T-helper 1 cell treated with Interleukin-12 subunit alpha and Interleukin-12 subunit beta and Interleukin-4 antibody, amounts not matched to agents 30 ng/mL and 1 ng/mL, for 36 hours (primary cell): ENCODE data around the gene SHISAL2A. TPM values are rescaled to one million over a fixed set of nuclear protein-coding genes. Genes with fewer than 3 reads are reported as not detected.
"Not testable (repeated sequence)": the region's sequence is repeated elsewhere in the genome, so short reads cannot be mapped to it uniquely, and the experiment has no call there.

ENCODE experiments used
- intact Hi-C: fragments of 100-400 bp; cut with micrococcal nuclease; formaldehyde crosslinking; loops from one replicate; pipeline ENCODE4 v1.15.1; 2024
- total RNA-seq: library from RNA; stranded (reverse); gene quantifications from 2 replicates; pipeline ENCODE4 v1.2.3, GENCODE V29; 2022

The SHISAL2A gene
- total RNA-seq, 1 donor from 2014 or later, result 8.2 TPM

DNA sequence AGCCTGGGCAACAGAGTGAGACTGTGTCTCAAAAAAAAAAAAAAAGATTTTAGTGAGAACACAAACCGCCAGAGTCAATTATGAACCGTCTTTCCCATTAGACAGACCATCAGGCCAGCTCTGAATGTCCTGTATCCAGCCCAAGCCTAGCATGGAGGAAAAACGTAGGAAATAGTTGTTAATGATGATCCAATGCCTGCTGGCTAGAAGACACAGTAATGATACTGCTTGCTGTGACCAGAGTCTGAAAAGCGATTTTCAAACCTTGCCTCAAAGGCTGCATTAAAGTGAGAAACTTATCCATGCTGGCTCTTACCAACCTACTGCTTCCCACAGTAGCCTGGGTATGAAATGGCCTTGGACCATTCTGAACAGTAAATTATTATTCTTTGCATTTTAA is 48.2 kb downstream of the SHISAL2A start:
- intact Hi-C loops, result no loop called here

DNA sequence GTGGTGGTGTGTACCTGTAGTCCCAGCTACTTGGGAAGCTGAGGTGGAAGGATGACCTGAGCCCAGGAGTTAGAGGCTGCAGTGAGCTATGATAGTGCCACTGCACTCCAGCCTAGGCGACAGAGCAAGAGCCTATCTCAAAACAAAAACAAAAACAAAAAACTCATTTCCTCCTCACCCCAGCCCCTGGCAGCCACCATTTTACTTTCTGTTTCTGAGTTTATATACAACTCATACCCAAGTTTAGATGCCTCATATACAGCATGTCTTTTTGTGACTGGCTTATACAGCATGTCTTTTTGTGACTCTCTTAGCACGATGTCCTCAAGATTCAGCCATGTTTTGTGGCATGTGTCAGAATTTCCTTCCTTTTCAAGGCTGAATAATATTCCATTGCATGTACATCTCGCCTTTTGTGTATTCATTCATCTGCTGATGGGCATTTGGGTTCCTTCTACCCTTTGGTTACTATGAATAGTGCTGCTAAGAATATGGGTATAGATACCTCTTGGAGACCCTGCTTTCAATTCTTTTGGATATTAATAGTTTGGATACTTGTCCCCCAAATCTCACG is 50.5 kb downstream of the SHISAL2A start:
- intact Hi-C loops, result no loop called here

DNA sequence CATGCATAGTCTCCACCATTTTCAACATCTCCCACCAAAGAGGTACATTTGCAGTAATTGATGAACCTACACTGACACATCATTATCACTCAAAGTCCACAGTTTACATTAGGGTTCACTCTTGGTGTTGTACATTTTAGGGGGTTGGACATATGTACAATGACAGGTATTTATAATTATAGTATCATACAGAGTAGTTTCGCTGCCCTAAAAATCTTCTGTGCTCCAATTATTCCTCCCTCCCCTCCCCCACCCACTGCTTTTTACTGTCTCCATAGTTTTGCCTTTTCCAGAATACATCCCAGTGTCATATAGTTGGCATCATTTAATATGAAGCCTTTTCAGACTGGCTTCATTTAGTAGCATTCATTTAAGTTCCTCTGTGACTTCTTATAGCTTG is 51.6 kb downstream of the SHISAL2A start:
- intact Hi-C loops, result no loop called here

DNA sequence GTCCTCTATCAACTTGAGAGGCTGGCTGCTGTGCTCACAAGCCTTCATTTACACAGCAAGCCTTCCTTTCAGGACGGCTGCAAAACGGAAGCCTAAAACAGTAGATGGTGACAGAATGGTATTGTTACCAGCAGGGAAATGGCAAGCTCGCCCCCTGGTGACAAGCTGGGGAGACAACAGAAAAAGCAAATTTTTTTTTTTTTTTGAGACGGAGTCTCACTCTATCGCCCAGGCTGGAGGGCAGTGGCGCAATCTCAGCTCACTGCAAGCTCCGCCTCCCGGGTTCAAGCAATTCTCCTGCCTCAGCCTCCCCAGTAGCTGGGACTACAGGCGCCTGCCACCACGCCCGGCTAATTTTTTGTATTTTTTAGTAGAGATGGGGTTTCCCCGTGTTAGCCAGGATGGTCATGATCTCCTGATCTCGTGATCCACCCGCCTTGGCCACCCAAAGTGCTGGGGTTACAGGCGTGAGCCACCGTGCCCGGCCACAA is 53.3 kb downstream of the SHISAL2A start:
- intact Hi-C loops, result loop anchor here (1.0 to 2.0 kb wide), 13 partner anchors 40 to 790 kb away; partner anchors contain the start of genes BTF3L4, CC2D1B, ORC1 and PRPF38A

DNA sequence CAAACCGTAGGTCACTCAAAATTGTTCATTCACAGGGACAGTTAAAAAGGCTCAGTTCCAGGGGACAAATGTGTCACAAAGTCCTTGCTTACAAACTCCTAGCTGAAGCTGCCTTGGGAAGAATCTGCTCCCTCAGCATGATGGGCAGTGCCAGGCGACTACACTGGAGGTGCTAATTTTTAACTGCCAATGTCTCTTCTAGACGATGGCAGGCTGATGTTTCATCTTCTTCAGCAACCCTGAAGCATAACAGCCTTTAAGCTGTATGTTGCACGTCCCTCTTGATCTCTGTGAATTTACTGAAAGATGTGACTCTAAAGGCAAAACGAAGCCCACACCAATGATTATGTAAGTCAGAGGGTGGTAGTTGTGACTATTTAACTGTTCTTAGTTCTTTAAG is 53.9 kb downstream of the SHISAL2A start:
- intact Hi-C loops, result loop anchor here (1.0 to 2.0 kb wide), 13 partner anchors 39 to 791 kb away; partner anchors contain the start of genes BTF3L4, CC2D1B, ORC1 and PRPF38A

DNA sequence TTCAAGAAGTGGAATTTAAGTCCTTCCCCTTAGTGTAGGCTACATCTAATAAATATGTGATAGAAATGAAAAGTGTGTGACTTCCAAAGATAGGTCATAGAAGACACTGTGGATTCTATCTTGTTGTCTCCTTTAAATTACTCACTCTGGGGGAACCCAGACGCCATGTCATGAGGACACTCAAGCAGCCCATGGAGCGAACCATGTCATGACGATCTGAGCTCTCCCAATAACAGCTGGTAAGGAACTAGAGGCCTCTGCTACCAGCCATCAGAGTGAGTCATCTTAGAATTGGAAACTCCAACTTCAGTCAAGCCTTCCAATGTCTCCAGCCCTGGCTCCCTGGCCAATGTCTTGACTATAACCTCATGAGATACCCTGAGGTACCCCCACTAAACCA is 58.9 kb downstream of the SHISAL2A start:
- intact Hi-C loops, result no loop called here

DNA sequence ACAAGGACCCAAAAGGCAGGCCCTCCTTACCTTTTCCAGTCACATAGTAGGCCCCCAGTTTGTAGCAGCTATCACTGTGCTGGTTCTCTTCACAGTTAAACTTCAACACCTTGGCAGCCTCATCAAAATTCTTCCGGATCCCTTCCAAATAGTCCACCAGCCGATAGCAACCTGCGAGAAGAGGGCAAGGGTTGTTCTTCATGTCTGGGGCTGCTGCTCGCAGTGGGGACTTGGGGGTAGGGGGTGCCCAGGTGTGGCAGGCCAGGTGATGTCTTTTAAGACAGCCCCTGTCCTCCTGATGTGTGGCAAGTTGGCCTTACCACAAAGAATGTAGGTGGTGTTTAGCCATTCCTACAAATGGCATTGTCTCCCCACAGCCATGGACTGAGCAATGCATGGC is 59.7 kb downstream of the SHISAL2A start:
- intact Hi-C loops, result no loop called here

DNA sequence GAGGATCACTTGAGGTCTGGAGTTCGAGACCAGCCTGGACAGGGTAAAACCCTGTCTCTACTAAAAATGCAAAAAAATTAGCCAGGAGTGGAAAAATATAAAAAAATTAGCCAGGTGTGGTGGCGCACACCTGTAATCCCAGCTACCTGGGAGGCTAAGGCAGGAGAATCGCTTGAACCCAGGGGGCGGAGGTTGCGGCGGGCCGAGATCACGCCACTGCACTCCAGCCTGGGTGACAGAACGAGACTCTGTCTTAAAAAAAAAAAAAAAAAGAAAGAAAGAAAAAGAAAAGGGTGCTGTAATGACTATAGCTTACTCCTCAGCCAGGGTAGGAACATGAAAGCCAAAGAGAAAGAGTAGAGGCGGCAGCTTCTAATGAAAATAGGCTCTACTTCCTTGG is 60.4 kb downstream of the SHISAL2A start:
- intact Hi-C loops, result not testable (repeated sequence)

DNA sequence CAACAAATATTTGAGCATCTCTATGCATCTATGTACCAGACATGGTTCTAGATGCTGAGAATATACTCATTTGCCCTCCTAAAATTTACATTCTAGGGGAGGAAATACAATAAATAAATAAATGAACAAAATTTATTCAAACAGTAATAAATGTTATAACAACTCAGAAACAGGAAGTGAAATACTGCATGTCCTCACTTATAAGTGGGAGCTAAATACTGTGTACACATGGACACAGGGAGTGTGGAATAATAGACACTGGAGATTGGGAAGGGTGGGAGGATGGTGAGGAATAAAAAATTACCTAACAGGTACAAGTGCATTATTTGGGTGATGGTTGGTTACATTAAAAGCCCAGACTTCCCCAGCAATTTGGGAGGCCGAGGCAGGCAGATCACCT is 60.9 kb downstream of the SHISAL2A start:
- intact Hi-C loops, result no loop called here

DNA sequence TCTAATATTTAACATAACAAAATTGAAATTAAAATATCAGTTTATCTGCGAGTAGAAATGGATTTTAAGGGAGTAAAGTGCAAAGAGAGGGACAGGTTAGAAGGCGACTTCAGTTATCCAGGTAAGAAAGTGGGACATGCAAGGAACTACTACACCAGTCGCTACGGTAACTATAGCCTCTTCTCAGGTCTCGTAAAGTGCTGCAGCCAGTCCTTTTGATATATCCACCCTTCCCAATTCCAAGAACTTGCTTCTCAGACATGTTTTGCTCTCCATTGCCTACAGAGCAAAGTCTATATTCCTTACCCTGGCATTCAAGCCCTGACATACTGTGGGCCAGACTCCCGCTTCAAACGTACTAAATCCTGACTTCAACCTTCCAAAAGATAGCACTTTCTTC is 62.7 kb downstream of the SHISAL2A start:
- intact Hi-C loops, result no loop called here

DNA sequence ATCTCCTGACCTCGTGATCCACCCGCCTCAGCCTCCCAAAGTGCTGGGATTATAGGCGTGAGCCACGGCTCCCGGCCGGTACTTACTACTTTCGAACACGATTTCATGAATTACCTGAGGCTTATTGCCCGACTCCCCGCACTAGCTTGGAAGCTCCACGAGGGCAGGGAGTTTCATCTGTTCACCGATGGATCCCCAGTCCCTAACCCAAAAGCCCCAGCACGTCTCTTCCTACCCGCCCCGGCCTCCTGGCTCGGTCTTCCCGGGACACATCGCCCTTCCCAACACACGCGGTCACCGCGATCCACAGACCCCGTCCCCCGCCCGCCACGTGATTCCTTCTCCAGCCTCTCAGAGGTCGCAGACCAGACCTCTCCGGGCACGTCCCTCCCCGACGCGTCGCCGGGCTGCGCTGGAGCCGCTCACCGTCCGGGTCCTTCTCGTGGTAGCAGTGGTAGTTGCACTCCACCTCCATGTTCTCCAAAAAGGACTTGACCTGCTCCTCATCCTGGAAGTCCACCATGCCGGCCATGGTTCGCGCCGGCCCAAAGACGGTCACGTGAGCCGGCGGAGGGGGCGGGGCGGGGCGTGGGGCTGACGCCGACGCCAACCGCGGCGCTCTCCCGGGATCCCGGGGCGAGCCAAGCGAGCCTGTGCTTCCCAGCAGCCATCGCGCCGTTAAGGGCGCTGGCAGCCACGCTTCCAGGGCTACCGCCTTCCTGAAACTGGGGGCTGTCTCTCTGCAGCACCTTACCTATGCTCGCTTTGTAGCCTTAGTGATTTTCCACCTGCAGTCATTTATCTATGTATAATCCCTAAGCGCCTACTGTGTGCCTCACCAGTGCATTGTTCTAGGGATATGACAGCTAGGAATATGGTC is 65.1 kb downstream of the SHISAL2A start, which contains the start of gene COA7:
COA7 (minus strand) TSS at position 553 of the 880 bp plus-strand sequence; CDS start at position 532, 21 bp downstream.
- intact Hi-C loops, result loop anchor here (1.0 kb wide), 3 partner anchors 28 to 332 kb away; partner anchors contain the start of genes CC2D1B, ZYG11A and ZYG11B

DNA sequence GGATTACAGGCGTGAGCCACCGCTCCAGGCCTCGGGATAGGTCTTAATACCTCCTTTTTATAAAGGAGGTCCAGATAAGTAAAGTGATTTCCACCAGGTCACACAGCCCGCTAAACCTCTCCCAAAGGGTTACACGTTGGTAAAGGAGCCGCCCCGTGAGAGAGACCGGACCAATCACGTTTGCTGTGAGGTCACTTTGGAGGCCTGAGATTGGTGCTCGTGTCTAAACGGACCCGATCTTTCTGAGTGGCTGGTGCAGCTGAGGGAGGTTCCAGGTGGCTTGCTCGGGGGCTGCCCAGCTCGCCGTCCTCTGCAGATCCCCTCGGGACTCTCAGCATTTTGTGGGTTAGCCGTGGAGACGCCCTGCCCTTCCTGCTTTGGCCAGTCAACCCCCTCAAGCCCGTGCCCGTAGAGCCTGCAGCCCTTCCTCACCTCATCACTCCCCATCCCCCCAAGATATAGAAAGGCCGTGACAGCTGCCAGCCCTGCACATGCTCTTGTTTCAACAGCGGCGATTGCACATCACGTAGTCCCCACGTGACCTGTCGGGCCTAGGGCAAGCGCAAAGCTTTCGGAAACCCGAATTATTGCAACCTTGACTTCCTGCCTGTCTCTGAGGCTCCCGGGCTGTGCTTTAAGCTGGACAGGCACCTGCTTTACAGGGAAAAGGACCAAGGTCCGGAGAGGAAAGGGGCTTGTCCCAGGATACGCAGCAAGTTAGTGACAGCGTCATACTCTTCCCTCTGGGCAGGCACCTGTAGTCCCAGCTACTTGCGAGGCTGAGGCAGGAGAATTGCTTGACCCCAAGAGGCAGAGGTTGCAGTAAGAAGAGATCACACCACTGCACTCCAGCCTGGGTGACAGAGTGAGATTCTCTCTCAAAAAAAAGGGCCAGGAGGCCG is 70.2 kb downstream of the SHISAL2A start:
- intact Hi-C loops, result loop anchor here (1.0 to 5.0 kb wide), 12 partner anchors 23 to 826 kb away; partner anchors contain the start of genes BTF3L4, CC2D1B, ECHDC2 and KTI12

DNA sequence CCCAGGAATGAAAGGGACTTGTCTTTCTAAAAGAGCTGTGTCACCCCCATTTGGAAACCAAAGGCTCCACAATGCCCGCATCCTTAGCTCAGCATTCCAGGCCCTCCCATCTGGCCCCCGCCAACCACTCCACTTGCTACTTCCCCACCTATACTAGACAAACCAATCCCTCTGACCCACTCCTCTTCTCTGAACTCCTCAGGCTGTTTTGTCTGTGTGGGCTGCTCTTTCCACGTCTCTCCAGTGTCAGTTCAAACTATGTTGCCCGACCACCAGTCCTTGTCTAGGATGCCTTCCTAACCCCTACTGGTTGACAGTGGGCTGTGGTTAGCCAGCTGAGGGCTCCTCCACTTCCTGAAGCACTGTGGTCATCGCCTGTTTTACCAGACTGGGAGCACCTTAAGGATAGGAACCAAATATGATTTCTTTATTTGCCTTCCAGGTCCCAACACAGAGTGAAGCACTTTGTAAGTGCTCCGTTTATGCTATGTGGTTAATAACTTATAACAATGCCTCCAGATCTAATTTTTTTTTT is 73.2 kb downstream of the SHISAL2A start:
- intact Hi-C loops, result no loop called here

Other genes starting within 250 kb of the SHISAL2A start
- gene ORC1, start 228.7 kb upstream of the SHISAL2A start, total RNA-seq, result 23.0 and 24.0 TPM in 2 replicates
- gene PRPF38A, start 228.6 kb upstream of the SHISAL2A start, total RNA-seq, result 91.7 and 94.6 TPM in 2 replicates
- gene TUT4, start 80.1 kb upstream of the SHISAL2A start, total RNA-seq, result 82.3 and 82.6 TPM in 2 replicates
- gene GPX7, start 30.8 kb upstream of the SHISAL2A start, total RNA-seq, result 31.6 and 32.9 TPM in 2 replicates
- 16.1 and 17.2 TPM in 2 replicates for gene COA7, start 65.2 kb downstream of the SHISAL2A start, total RNA-seq
- 14.0 and 14.5 TPM in 2 replicates for gene ZYG11B, start 93.3 kb downstream of the SHISAL2A start, total RNA-seq
- gene ZYG11A, start 209.6 kb downstream of the SHISAL2A start, total RNA-seq, result 0.10 and 0.17 TPM in 2 replicates